ENCODE measurements around the gene DESI2.

DNA sequence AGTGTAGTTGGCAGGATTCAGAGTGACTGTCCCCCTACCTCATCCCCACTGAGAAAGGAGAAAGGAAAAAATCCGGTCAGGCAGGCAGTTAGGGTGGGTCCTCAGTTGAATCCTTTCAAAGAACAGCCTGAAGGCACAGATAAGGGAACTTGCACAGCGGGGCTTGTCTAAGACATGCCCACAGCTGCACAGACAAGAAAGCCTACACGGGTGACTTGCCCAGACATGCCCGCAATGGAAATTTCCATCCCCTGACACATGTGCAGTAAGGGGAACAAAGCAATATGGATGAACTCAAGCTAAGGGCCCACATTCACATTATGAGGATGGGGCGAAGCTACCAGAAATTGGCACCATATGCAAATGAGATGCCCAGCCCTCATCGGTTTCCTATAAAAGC, 82.5 kb downstream of the DESI2 start:
- TF ChIP-seq, protein P1, sequence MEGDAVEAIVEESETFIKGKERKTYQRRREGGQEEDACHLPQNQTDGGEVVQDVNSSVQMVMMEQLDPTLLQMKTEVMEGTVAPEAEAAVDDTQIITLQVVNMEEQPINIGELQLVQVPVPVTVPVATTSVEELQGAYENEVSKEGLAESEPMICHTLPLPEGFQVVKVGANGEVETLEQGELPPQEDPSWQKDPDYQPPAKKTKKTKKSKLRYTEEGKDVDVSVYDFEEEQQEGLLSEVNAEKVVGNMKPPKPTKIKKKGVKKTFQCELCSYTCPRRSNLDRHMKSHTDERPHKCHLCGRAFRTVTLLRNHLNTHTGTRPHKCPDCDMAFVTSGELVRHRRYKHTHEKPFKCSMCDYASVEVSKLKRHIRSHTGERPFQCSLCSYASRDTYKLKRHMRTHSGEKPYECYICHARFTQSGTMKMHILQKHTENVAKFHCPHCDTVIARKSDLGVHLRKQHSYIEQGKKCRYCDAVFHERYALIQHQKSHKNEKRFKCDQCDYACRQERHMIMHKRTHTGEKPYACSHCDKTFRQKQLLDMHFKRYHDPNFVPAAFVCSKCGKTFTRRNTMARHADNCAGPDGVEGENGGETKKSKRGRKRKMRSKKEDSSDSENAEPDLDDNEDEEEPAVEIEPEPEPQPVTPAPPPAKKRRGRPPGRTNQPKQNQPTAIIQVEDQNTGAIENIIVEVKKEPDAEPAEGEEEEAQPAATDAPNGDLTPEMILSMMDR (IDR thresholded peaks at IDR 0.05) = no peak
- no peak for TF ChIP-seq EP300 (IDR thresholded peaks at IDR 0.05)

Measured in gastroesophageal sphincter (tissue), 3 donors.